ENCODE measurements around the gene GZMM. TPM values are rescaled to one million over a fixed set of nuclear protein-coding genes. Genes with fewer than 3 reads are reported as not detected.
A peak's percentile ranks its signal among the peaks of the same experiment; 100 is the strongest.

GZMM gene
- polyA plus RNA-seq, 3 donors: 0.32 to 1.4 (median 0.48) TPM

DNA sequence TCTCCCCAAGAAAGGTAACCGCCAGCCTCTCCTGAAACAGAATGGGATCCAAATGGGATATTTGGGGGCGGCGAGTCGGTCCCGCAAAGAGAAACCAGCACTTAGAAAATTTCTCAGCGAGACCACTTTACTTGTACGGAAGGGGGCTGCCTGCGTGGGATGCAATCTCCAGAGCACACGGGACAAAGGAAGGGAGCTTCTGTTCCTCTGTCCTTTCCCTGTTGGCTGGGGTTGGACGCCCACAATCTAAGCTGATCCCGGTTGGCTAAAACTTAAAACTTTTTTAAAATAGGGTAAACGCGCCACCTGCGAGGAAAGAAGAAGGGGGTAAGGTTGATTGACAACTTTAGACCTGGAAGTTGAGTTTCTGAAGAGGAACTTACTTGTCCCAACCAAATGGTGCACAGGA, 27.7 kb downstream of the GZMM start:
- Mint-ChIP-seq H3K27ac (peak overlapping the region; percentile 92 to 99 (median 98)), H3K27me3 (ENCODE audit: low read depth in 3 of 3) (peaks cover 0 to 2% (median 0%) of the 10 kb centered on the region in 3 donors), H3K9me3 (peaks cover 0 to 7% (median 0%) of the 10 kb centered on the region in 7 donors), H3K36me3 (peaks cover 0 to 16% of the 10 kb centered on the region in 2 donors), H3K4me3 (peak overlapping the region; percentile 86 to 97), H3K4me1 (peaks cover 67% of the 10 kb centered on the region)
- Histone ChIP-seq H3K27me3 (ENCODE audit: control insufficient read depth in 2 of 2, insufficient read depth in 2 of 2, low read length in 2 of 2) (no peaks in the 10 kb centered on the region), H3K9ac (ENCODE audit: insufficient read depth, low read length, poor library complexity, severe bottlenecking) (peak overlapping the region; percentile 65), H3K4me2 (replicated peaks; ENCODE audit: extremely low read depth, low read length, poor library complexity, severe bottlenecking) (peak overlapping the region; percentile 84), H3K4me1 (ENCODE audit: control insufficient read depth in 1 of 2, insufficient read depth in 2 of 2, low read length in 2 of 2) (peaks cover 60 to 72% of the 10 kb centered on the region in 2 donors), H3K27ac (ENCODE audit: low read depth in 1 of 2, low read length in 2 of 2) (peak overlapping the region; percentile 75 to 84), H4K20me1 (ENCODE audit: insufficient read depth, low read length) (peaks cover 40% of the 10 kb centered on the region), H3K4me3 (replicated peaks in 1 of 3; ENCODE audit: low read depth in 2 of 3, low read length in 3 of 3) (peak overlapping the region; percentile 48 to 90 (median 52)), H2AFZ (ENCODE audit: insufficient read depth, low read depth, low read length, poor library complexity, severe bottlenecking) (peak overlapping the region; percentile 83), H3K36me3 (replicated peaks in 1 of 2; ENCODE audit: control insufficient read depth in 1 of 2, insufficient read depth in 2 of 2, low read length in 2 of 2) (no peaks in the 10 kb centered on the region), H3K9me3 (replicated peaks in 1 of 2; ENCODE audit: control insufficient read depth in 1 of 2, insufficient read depth in 1 of 2, low read length in 2 of 2) (no peaks in the 10 kb centered on the region), H3K79me2 (ENCODE audit: insufficient read depth, low read length) (peaks cover 65% of the 10 kb centered on the region)
- TF ChIP-seq, protein P1, sequence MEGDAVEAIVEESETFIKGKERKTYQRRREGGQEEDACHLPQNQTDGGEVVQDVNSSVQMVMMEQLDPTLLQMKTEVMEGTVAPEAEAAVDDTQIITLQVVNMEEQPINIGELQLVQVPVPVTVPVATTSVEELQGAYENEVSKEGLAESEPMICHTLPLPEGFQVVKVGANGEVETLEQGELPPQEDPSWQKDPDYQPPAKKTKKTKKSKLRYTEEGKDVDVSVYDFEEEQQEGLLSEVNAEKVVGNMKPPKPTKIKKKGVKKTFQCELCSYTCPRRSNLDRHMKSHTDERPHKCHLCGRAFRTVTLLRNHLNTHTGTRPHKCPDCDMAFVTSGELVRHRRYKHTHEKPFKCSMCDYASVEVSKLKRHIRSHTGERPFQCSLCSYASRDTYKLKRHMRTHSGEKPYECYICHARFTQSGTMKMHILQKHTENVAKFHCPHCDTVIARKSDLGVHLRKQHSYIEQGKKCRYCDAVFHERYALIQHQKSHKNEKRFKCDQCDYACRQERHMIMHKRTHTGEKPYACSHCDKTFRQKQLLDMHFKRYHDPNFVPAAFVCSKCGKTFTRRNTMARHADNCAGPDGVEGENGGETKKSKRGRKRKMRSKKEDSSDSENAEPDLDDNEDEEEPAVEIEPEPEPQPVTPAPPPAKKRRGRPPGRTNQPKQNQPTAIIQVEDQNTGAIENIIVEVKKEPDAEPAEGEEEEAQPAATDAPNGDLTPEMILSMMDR (IDR thresholded peaks at IDR 0.05): no peak
- DNase-seq: peak in 2 of 3 donors; percentile 33 to 40
- intact Hi-C loops (cut with micrococcal nuclease): loop anchor here (2.0 to 5.0 kb wide), 5 partner anchors 15 to 91 kb away; partner anchors contain the start of genes CDC34 (in 1 of the 2), FGF22 (in 1 of the 2) and RNF126 (in 1 of the 2)
- 0% methylated on average over 10 of the region's 14 CpGs for WGBS (ENCODE audit: insufficient coverage)

DNA sequence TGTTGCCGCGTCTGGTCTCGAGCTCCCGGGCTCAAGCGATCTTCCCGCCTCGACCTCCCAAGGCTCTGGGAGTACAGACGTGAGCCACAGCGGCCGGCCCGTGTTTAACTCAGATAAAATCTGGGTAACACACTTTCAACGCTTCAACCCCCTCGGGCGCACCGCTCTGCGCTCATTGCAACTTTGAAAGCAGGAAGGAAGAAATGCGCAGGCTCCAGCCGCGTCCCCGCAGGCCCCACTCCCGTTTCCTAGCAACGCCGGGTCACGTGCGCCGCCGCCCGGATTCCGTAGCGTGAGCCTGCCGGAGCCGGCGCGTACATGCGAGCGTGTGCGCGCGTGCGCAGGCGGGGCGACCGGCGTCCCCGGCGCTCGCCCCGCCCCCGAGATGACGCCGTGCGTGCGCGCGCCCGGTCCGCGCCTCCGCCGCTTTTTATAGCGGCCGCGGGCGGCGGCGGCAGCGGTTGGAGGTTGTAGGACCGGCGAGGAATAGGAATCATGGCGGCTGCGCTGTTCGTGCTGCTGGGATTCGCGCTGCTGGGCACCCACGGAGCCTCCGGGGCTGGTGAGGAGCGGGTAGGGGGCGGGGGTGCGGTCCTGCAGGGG, 28.4 kb downstream of the GZMM start, which contains the start of gene BSG:
TSS of gene BSG (plus strand) at position 457 of the 603 bp plus-strand sequence. CDS start at position 496, 39 bp downstream.
- Histone ChIP-seq H3K9ac (ENCODE audit: insufficient read depth, low read length, poor library complexity, severe bottlenecking) (peak within 1 kb of the TSS; percentile 88), H3K79me2 (ENCODE audit: insufficient read depth, low read length) (peaks cover 66% of the 10 kb centered on the region), H3K4me1 (ENCODE audit: control insufficient read depth in 1 of 2, insufficient read depth in 2 of 2, low read length in 2 of 2) (peaks cover 53 to 66% of the 10 kb centered on the region in 2 donors), H3K36me3 (replicated peaks in 1 of 2; ENCODE audit: control insufficient read depth in 1 of 2, insufficient read depth in 2 of 2, low read length in 2 of 2) (no peaks in the 10 kb centered on the region), H3K27me3 (ENCODE audit: control insufficient read depth in 2 of 2, insufficient read depth in 2 of 2, low read length in 2 of 2) (no peaks in the 10 kb centered on the region), H3K9me3 (replicated peaks in 1 of 2; ENCODE audit: control insufficient read depth in 1 of 2, insufficient read depth in 1 of 2, low read length in 2 of 2) (no peaks in the 10 kb centered on the region), H3K4me2 (replicated peaks; ENCODE audit: extremely low read depth, low read length, poor library complexity, severe bottlenecking) (peak within 1 kb of the TSS; percentile 84), H3K4me3 (replicated peaks in 1 of 3; ENCODE audit: low read depth in 2 of 3, low read length in 3 of 3) (peak within 1 kb of the TSS; percentile 82 to 95 (median 90)), H4K20me1 (ENCODE audit: insufficient read depth, low read length) (peaks cover 46% of the 10 kb centered on the region), H2AFZ (ENCODE audit: insufficient read depth, low read depth, low read length, poor library complexity, severe bottlenecking) (peak within 1 kb of the TSS; percentile 85), H3K27ac (ENCODE audit: low read depth in 1 of 2, low read length in 2 of 2) (peak within 1 kb of the TSS; percentile 75 to 84)
- Mint-ChIP-seq H3K9me3 (peaks cover 0 to 7% (median 0%) of the 10 kb centered on the region in 7 donors), H3K27ac (peak within 1 kb of the TSS; percentile 92 to 99 (median 98)), H3K27me3 (ENCODE audit: low read depth in 3 of 3) (peaks cover 0 to 2% (median 0%) of the 10 kb centered on the region in 3 donors), H3K4me3 (peak within 1 kb of the TSS; percentile 89 to 97), H3K36me3 (peaks cover 0 to 14% of the 10 kb centered on the region in 2 donors), H3K4me1 (peaks cover 62% of the 10 kb centered on the region)
- intact Hi-C loops (cut with micrococcal nuclease): loop anchor here (5.0 kb wide), 3 partner anchors 40 to 90 kb away; partner anchors contain the start of genes CDC34 (in 1 of the 2), FGF22 (in 1 of the 2) and RNF126 (in 1 of the 2)
- WGBS (ENCODE audit: insufficient coverage): under 1% methylated on average over 78 of the region's 79 CpGs
- TF ChIP-seq, protein P1 (IDR thresholded peaks at IDR 0.05): no peak
- peak; percentile 97 to 98 (median 98) for DNase-seq
